Measurements from ENCODE around the gene ZAR1.

DNA sequence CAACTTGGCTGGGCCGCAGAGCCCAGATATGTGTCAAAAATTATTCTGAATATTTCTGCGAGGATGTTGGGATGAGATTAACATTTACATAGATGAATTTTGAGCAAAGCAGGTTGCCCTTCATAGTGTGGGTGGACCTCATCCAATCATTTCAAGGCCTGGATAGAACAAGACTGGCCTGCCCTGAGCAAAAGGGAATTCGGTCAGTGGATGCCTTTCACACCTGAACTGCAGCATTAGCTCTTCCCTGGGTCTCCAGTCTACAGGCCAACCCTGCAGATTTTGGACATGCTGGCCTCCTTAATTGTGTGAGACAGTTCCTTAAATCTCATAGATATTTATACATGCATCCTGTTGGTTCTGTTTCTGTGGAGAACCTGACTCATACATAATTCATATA lies 39.3 kb upstream of the ZAR1 start:
- no peak for TF ChIP-seq POLR2A (IDR thresholded peaks at IDR 0.05)
- TF ChIP-seq, protein P1, sequence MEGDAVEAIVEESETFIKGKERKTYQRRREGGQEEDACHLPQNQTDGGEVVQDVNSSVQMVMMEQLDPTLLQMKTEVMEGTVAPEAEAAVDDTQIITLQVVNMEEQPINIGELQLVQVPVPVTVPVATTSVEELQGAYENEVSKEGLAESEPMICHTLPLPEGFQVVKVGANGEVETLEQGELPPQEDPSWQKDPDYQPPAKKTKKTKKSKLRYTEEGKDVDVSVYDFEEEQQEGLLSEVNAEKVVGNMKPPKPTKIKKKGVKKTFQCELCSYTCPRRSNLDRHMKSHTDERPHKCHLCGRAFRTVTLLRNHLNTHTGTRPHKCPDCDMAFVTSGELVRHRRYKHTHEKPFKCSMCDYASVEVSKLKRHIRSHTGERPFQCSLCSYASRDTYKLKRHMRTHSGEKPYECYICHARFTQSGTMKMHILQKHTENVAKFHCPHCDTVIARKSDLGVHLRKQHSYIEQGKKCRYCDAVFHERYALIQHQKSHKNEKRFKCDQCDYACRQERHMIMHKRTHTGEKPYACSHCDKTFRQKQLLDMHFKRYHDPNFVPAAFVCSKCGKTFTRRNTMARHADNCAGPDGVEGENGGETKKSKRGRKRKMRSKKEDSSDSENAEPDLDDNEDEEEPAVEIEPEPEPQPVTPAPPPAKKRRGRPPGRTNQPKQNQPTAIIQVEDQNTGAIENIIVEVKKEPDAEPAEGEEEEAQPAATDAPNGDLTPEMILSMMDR (IDR thresholded peaks at IDR 0.05): no peak
